ENCODE measurements around the gene HAUS7.

Gene HAUS7

GRCh38 chrX:153499341-153499740, 29.0 kb upstream of the HAUS7 start:
- DNase-seq (ENCODE audit: low spot score): no peak

GRCh38 chrX:153498453-153498852, 28.1 kb upstream of the HAUS7 start:
- DNase-seq (ENCODE audit: low spot score): no peak

- DNase-seq (ENCODE audit: low spot score): no peak
These were observed 26.2 kb upstream of the HAUS7 start for GRCh38 chrX:153496590-153496959.

GRCh38 chrX:153495903-153496589, 25.7 kb upstream of the HAUS7 start:
- no peak for DNase-seq (ENCODE audit: low spot score)

GRCh38 chrX:153495362-153495751, 25.0 kb upstream of the HAUS7 start:
- DNase-seq (ENCODE audit: low spot score): no peak

GRCh38 chrX:153494541-153495361, 24.4 kb upstream of the HAUS7 start, which contains the start of gene BGN:
Gene BGN, plus strand, starts transcription at chrX:153494980. Its CDS starts 9,652 bp downstream, at chrX:153504632.
- DNase-seq (ENCODE audit: low spot score): no peak

- DNase-seq (ENCODE audit: low spot score): no peak
These were observed 23.7 kb upstream of the HAUS7 start for GRCh38 chrX:153494061-153494460.

GRCh38 chrX:153493085-153493484, 22.7 kb upstream of the HAUS7 start:
- DNase-seq (ENCODE audit: low spot score): no peak

GRCh38 chrX:153492543-153492942, 22.2 kb upstream of the HAUS7 start:
- no peak for DNase-seq (ENCODE audit: low spot score)

GRCh38 chrX:153491918-153492317, 21.5 kb upstream of the HAUS7 start:
- DNase-seq (ENCODE audit: low spot score): no peak

GRCh38 chrX:153491351-153491914, 21.1 kb upstream of the HAUS7 start:
- no peak for DNase-seq (ENCODE audit: low spot score)

- DNase-seq (ENCODE audit: low spot score): no peak
These were observed 20.0 kb upstream of the HAUS7 start for GRCh38 chrX:153490217-153490930.

- no peak for DNase-seq (ENCODE audit: low spot score)
These were observed 18.0 kb upstream of the HAUS7 start for GRCh38 chrX:153488231-153488914.

- DNase-seq (ENCODE audit: low spot score): no peak
These were observed 17.3 kb upstream of the HAUS7 start for GRCh38 chrX:153487590-153488071.

- DNase-seq (ENCODE audit: low spot score): no peak
These were observed 15.8 kb upstream of the HAUS7 start for GRCh38 chrX:153486171-153486570.

GRCh38 chrX:153485396-153486080, 15.2 kb upstream of the HAUS7 start:
- DNase-seq (ENCODE audit: low spot score): no peak

- DNase-seq (ENCODE audit: low spot score): no peak
These were observed 12.1 kb upstream of the HAUS7 start for GRCh38 chrX:153482376-153483015.

GRCh38 chrX:153481043-153481442, 10.7 kb upstream of the HAUS7 start:
- DNase-seq (ENCODE audit: low spot score): no peak

- no peak for DNase-seq (ENCODE audit: low spot score)
These were observed 8.4 kb upstream of the HAUS7 start for GRCh38 chrX:153478746-153479145.

- DNase-seq (ENCODE audit: low spot score): no peak
These were observed 7.5 kb upstream of the HAUS7 start for GRCh38 chrX:153477901-153478300.
